GM12872 (cell line): ENCODE data around the gene EZR.

Source experiments
- CTCF ChIP-seq: IDR thresholded peaks from 3 replicates; pipeline ENCODE4 v1.5.1; 2011; ENCODE audit warnings: low read depth, mild to moderate bottlenecking, low read length, moderate library complexity; ENCODE audit not compliant: insufficient read depth

The EZR gene

GRCh38 chr6:158830736-158831135, 11.6 kb upstream of the EZR start:
- TF ChIP-seq CTCF: no peak

GRCh38 chr6:158828807-158829206, 9.6 kb upstream of the EZR start:
- TF ChIP-seq CTCF: no peak

GRCh38 chr6:158826819-158827501, 7.8 kb upstream of the EZR start:
- no peak for TF ChIP-seq CTCF

- no peak for TF ChIP-seq CTCF
These were observed 6.8 kb upstream of the EZR start for GRCh38 chr6:158825951-158826306.

- TF ChIP-seq CTCF: no peak
These were observed 6.1 kb upstream of the EZR start for GRCh38 chr6:158825038-158825950.

GRCh38 chr6:158819977-158820622, 932 bp upstream of the EZR start:
- no peak for TF ChIP-seq CTCF

- no peak for TF ChIP-seq CTCF
These were observed 471 bp downstream of the EZR start for GRCh38 chr6:158818581-158819212.
